ENCODE data around the gene LSM7.

DNA sequence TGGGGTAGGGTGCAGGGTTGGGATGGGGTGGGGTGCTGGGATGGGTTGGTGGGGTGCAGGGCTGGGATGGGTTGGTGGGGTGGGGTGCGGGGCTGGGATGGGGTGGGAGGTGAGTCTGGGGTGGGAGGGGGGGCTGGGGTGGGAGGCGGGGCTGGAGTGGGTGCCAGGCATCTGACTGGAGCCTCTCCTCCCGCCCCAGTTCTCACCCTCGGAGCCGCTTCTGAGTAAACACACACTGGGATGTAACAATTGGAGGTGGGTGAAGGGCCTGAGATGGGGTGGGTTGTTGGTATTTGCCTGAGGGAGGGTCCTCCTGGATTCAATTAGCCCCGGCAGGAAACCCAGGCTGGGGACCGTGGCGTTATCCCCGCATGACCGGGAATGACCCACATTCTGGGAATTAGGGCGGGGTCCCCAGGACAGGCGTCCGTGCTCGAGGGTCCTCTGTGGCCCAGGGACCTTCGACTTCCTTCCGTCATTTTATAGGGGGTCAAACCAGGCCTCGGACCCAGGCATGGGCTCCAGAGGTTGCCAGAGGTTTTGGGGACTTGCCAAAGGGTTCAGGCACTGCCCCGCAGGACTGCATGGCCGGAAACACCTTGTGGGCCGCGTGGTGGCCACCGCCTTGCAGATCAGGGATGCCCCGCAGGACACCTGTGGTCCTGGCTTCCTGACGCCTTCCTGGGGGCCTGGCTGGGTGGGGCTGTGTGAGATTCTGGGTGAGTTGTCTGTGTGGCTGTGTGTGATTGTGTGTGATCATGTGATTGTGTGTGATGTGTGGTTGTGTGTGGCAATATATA, 33.1 kb upstream of the LSM7 start:
- TF ChIP-seq, protein P1, sequence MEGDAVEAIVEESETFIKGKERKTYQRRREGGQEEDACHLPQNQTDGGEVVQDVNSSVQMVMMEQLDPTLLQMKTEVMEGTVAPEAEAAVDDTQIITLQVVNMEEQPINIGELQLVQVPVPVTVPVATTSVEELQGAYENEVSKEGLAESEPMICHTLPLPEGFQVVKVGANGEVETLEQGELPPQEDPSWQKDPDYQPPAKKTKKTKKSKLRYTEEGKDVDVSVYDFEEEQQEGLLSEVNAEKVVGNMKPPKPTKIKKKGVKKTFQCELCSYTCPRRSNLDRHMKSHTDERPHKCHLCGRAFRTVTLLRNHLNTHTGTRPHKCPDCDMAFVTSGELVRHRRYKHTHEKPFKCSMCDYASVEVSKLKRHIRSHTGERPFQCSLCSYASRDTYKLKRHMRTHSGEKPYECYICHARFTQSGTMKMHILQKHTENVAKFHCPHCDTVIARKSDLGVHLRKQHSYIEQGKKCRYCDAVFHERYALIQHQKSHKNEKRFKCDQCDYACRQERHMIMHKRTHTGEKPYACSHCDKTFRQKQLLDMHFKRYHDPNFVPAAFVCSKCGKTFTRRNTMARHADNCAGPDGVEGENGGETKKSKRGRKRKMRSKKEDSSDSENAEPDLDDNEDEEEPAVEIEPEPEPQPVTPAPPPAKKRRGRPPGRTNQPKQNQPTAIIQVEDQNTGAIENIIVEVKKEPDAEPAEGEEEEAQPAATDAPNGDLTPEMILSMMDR (IDR thresholded peaks at IDR 0.05): no peak
- TF ChIP-seq POLR2AphosphoS5 (IDR thresholded peaks at IDR 0.05; ENCODE audit: low read depth, low read length): no peak
- TF ChIP-seq SIN3A (IDR thresholded peaks at IDR 0.05; ENCODE audit: borderline replicate concordance, insufficient read depth, low read depth, low read length): no peak
- TF ChIP-seq, protein P2, sequence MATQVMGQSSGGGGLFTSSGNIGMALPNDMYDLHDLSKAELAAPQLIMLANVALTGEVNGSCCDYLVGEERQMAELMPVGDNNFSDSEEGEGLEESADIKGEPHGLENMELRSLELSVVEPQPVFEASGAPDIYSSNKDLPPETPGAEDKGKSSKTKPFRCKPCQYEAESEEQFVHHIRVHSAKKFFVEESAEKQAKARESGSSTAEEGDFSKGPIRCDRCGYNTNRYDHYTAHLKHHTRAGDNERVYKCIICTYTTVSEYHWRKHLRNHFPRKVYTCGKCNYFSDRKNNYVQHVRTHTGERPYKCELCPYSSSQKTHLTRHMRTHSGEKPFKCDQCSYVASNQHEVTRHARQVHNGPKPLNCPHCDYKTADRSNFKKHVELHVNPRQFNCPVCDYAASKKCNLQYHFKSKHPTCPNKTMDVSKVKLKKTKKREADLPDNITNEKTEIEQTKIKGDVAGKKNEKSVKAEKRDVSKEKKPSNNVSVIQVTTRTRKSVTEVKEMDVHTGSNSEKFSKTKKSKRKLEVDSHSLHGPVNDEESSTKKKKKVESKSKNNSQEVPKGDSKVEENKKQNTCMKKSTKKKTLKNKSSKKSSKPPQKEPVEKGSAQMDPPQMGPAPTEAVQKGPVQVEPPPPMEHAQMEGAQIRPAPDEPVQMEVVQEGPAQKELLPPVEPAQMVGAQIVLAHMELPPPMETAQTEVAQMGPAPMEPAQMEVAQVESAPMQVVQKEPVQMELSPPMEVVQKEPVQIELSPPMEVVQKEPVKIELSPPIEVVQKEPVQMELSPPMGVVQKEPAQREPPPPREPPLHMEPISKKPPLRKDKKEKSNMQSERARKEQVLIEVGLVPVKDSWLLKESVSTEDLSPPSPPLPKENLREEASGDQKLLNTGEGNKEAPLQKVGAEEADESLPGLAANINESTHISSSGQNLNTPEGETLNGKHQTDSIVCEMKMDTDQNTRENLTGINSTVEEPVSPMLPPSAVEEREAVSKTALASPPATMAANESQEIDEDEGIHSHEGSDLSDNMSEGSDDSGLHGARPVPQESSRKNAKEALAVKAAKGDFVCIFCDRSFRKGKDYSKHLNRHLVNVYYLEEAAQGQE (IDR thresholded peaks at IDR 0.05; ENCODE audit: insufficient read depth in 1 of 2, low read depth in 2 of 2, low read length in 1 of 2): no peak
- no peak for TF ChIP-seq TCF7L2 (IDR thresholded peaks at IDR 0.05; ENCODE audit: low read depth, low read length)

Data from Panc1 (cell line).